GM21381 (cell line): ENCODE measurements around the gene ORC4.
A peak's percentile ranks its signal among the peaks of the same experiment; 100 is the strongest.

Experiments
- ATAC-seq: cut with Tn5 transposase; IDR thresholded peaks from one replicate; pipeline ENCODE4 v1.9.1; 2021; ENCODE audit warnings: mild to moderate bottlenecking, moderate library complexity; ENCODE audit not compliant: unreplicated experiment

ORC4 gene

GRCh38 chr2:147937744-147938349 is 82.7 kb downstream of the ORC4 start:
- ATAC-seq, result no peak

GRCh38 chr2:147934881-147935620 is 85.5 kb downstream of the ORC4 start:
- no peak for ATAC-seq

GRCh38 chr2:147933931-147934330 is 86.6 kb downstream of the ORC4 start:
- no peak for ATAC-seq

GRCh38 chr2:147927053-147927588 is 93.4 kb downstream of the ORC4 start:
- ATAC-seq, result no peak

- no peak for ATAC-seq
These were observed 94.7 kb downstream of the ORC4 start for GRCh38 chr2:147925886-147926285.

- ATAC-seq, result no peak
These were observed 95.9 kb downstream of the ORC4 start for GRCh38 chr2:147924647-147925046.

- ATAC-seq, result no peak
These were observed 96.7 kb downstream of the ORC4 start for GRCh38 chr2:147923846-147924245.

- no peak for ATAC-seq
These were observed 103.4 kb downstream of the ORC4 start for GRCh38 chr2:147917161-147917560.

- ATAC-seq, result no peak
These were observed 103.8 kb downstream of the ORC4 start for GRCh38 chr2:147916723-147917122.

GRCh38 chr2:147916067-147916466 is 104.5 kb downstream of the ORC4 start:
- ATAC-seq, result no peak

GRCh38 chr2:147913701-147914480 is 106.6 kb downstream of the ORC4 start:
- ATAC-seq, result no peak

- no peak for ATAC-seq
These were observed 109.5 kb downstream of the ORC4 start for GRCh38 chr2:147910990-147911473.

GRCh38 chr2:147909178-147909577 is 111.4 kb downstream of the ORC4 start:
- ATAC-seq, result no peak

- no peak for ATAC-seq
These were observed 116.5 kb downstream of the ORC4 start for GRCh38 chr2:147904051-147904450.

GRCh38 chr2:147888680-147889079 is 131.9 kb downstream of the ORC4 start:
- ATAC-seq, result peak; percentile 74

GRCh38 chr2:147886136-147886535 is 134.4 kb downstream of the ORC4 start:
- no peak for ATAC-seq

- no peak for ATAC-seq
These were observed 135.7 kb downstream of the ORC4 start for GRCh38 chr2:147884830-147885229.

GRCh38 chr2:147882631-147883030 is 137.9 kb downstream of the ORC4 start:
- no peak for ATAC-seq
